GM18519 (cell line): ENCODE data around the gene FKBP8.
A peak's percentile ranks its signal among the peaks of the same experiment; 100 is the strongest.
"Not testable (repeated sequence)": the region's sequence is repeated elsewhere in the genome, so short reads cannot be mapped to it uniquely, and the experiment has no call there.

Source experiments
- ATAC-seq: cut with Tn5 transposase; IDR thresholded peaks from one replicate; pipeline ENCODE4 v1.9.1; 2021; ENCODE audit warnings: mild to moderate bottlenecking, moderate library complexity; ENCODE audit not compliant: unreplicated experiment, low FRiP score

Gene FKBP8

DNA sequence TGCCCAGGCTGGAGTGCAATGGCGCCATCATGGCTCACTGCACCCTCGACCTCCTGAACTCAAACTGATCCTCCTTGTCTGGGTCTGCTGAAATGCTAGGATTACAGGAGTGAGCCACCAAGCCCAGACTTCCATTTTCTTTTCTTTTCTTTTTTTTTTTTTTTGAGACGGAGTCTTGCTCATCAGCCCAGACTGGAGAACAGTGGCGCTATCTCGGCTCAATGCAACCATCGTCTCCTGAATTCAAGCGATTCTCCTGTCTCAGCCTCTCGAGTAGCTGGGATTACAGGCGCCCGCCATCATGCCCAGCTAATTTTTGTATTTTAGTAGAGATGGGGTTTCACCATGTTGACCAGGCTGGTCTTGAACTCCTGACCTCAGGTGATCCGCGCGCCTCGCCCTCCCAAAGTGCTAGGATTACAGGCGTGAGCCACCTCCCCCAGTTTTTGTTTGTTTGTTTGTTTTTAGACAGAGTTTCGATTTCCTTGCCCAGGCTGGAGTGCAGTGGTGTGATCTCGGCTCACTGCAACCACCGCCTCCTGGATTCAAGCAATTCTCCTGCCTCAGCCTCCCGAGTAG is 20.4 kb downstream of the FKBP8 start:
- not testable (repeated sequence) for ATAC-seq

DNA sequence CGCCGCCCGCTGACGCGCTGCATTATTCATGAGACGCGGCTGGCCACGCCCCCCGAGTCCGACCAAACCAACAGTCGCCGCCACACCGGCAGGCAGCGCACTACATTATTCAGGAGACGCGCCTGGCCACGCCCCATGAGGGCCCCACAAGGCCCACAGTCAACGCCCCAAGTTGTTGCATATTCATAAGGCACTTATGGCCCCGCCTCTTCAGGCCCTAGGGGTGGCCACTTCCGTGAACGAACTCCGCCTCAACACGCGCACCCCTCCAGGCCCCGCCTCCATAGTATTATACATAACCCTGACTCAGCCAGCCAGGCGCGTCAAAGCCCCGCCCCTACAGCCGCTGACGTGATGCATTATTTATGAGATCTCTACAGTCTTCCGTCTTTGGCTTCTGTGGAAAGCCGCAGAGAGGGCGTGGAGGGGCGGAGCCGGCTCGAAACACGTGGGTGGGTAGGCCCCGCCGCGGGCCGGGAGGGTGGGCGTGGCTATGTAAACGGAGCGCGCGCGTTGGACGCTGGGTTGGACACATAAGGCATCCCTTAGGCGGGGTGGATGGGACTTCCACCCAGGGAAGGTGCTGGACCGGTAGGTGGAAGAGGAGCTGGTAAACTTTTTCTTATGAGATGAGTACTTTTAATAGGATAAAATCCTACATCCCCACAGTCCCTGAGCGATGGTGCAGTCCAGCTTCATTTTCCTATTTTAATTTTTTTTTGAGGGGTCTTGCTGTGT is 21.1 kb downstream of the FKBP8 start:
- ATAC-seq, result peak; percentile 78

DNA sequence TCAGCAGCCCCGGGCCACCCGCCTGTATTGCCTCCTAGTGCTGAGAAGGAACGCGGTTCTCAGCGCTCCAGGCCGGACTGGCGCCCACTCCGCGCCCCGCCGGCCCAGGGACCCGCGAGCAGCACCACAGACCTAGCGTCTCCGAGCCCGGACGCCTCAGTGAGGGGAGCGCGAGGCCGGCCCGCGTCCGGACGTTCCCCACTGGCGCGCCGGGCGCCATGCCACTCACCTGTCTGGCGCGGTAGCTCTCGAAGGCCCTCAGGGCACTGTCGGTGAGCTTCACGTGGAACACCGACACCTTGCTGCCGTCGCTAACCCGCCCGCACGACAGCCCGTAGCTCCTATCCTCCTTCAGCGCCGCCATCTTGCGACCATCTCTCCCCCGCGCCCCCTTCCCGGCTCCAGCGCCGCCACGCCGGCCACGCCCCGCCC is 21.7 kb downstream of the FKBP8 start, which contains the start of gene ELL:
ELL (minus strand) TSS at position 379 of the 432 bp plus-strand sequence; CDS start at position 364, 15 bp downstream.
- ATAC-seq, result no peak

DNA sequence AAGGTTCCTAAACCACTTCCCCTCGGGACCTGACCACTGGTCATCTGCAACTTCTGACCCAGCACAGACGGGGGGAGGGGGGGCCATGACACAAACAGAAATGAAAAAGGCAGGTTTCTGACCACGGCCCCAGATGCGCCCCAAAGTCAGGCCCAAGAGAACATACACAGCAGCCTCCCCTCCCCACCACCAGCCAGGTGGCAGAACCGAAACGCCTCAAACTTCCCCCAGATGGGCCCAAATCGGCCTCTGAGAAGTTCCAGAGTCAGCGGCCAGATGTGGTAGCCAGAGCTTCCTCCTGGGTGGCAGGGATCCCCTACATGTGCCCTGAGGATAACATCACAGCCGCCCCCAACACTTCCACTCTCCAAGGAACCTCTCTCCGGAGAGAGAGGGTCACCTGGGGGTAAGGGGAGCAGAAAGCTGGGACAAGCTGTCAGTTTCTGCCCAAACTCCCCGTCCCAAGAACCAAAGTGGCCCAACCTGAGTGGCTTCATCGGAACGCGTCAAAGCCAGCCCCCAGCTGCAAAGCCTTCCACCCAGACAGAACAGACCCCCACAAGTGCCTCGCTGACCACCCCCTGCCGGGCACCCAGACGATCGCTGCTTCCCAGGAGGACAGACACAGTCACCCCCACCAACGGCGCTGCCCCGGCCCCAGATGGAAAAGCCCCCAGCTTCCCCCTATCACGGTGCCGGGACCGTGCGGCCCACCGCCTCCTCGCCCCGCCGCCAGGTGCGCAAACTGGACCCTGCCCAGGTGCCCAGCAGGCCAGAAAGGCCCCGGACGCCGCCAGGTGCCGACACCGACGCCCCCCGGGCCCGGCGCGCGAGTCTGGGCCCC is 22.3 kb downstream of the FKBP8 start:
- no peak for ATAC-seq

DNA sequence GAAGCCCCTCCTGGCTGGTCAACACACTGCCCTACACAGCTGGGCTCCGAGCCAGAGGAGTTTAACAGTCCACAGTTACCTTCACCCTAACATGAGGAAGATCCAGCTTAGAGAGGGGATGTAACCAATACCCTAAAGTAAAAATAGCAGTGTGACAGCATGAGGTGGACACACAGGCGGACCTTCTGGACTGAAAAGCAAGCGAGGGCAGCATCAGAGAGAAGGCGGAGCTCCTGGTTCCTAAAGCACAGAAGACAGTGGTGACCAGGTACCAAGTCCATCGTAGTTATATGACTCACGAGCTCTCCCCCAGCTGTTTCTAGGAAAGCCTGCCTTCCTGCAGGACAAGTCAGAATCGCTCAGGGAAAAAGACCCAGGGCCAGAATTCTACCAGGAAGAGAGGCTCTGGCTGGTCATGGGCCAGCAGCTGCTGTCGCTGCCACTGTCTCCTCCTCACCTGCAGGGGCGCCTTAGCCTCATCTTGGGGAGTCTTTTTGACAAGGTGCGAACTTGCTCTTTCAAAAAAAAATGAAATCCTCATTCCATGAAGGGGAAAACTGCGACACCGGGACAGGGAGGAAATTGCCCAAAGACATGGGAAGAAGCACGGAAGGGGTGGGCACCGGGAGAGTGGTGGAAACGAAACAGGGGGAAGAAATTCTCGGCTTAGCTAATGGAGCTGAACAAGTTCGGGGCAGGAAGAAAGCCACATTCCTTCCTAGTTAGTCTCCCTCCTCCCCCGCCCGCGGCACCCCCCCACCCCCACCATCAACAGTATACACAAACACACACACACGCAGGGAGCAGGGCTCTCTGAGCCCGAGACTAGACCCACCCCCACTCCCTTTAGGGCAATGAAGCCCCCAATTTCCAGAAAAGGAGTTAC is 23.2 kb downstream of the FKBP8 start:
- ATAC-seq, result no peak

DNA sequence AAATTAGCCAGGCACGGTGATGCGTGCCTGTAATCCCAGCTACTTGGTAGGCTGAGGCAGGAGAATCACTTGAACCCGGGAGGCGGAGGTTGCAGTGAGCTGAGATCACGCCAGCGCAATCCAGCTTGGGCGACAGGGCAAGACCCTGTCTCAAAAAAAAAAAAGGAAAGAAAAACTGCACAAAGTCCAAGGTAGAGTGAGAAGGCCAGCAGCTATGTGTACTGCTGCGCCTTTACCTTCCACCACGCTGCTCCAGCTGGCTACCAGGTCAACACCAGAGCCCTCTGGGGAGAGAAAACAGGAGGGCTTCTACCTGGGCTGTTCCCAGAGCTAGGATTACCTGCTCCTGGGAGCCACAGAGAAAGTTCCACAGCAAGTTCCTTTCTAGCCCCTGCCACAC is 24.7 kb downstream of the FKBP8 start:
- no peak for ATAC-seq

DNA sequence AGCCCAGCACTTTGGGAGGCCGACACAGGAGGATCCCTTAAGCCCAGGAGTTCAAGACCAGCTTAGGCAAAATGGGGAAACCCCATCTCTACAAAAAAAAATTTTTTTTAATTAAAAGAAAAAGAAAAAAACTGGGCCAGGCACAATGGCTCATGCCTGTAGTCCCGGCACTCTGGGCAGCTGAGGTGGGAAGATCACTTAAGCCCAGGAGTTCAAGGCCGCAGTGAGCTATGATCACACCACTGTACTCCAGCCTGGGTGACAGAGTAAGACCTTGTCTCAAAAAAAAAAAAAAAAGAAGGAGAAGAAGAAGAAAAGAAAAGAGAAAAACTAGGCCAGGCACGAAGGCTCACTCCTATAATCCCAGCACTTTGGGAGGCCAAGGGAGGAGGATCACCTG is 25.8 kb downstream of the FKBP8 start:
- ATAC-seq, result no peak

DNA sequence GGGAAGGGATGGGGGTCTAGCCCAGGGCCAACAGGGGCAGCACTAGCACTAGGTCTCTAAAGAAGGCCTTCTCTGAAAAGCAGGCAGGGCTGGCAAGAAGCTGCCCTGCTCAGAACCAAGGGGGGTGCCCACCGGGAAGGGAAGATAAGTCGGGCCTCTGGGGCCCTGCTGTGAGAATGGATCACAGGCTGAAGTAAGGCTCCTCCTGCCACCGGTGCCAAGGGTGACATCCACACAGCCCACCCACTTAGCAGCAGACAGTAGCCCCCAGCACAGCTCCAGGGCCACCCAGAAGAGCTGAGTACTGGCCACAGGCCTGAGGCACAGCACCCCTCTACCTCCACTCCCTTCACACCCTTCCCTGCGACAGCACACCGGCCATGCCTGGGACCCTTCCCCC is 27.4 kb downstream of the FKBP8 start:
- no peak for ATAC-seq

DNA sequence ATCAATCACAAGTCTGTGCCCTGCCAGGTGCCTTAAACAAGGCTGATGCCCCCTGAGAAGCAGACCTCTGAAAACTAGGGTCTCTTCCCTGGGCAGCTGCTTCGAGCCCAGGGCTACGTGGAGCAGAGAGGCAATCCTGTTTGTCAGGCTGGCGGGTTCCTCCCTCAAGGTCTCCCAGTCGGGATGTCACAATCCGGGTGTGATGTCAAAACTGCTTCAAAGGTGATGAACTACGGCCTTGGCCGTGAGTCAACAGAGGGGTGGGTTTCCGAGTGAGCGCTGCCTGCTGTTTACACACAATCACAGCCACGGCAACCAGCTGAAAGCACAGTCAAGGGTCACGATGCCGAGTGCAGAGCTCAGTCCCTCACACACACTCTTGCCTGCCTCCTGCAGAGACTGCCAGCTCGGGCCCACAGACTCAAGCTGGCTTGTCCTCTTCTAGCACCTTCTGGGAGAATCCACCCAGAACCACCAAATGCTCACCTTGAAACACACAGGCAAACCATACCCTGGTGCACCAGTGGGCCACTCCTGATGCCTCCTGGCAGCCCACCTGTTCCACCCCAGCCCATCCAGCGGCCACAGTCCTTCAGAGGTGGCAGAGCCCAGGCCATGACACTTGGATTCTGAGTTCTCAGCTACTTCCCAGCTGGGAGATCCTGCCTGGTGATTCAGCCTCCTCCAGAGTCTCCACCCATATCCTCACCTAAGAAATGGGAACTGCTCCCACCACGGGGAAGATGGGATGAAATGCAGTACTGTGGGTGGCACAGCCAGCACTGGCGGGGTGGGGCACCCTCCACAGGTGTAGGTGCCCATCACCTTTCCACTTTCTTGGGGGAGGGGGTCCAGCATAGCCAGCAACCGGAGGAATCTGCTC is 28.3 kb downstream of the FKBP8 start:
- ATAC-seq, result no peak

DNA sequence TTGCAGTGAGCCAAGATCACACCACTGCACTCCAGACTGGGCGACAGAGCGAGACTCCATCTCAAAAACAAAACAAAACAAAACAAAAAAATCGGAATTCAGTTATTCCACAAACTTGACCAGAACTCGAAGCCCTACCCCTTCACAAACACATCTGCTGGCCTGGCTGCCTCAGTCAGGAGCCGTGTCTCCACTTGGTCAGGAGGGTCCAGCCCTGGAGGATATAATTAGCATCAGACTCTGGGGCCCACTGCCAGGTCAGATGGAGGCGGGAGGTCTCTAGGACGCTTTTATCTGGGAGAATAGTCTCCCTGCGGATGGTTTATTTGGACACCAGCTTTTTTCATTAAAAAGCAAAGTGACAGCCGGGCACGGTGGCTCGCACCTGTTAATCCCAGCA is 29.5 kb downstream of the FKBP8 start:
- ATAC-seq, result no peak

DNA sequence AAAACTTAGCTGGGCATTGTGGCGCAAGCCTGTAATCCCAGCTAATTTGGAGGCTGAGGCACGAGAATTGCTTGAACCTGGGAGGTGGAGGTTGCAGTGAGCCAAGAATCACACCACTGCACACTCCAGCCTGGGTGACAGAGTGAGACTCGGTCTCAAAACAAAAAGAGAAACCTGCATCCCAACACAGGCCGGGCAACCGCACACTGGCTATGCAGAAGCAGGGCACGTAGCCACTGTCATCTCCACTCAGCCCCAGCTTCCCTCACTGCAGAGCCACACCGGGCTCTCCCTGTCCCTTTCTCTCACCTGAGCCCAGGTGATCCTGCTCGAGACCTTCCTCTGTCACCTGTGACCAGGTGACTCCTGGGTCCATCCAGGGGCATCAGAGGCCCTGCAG is 33.2 kb downstream of the FKBP8 start:
- ATAC-seq, result no peak

DNA sequence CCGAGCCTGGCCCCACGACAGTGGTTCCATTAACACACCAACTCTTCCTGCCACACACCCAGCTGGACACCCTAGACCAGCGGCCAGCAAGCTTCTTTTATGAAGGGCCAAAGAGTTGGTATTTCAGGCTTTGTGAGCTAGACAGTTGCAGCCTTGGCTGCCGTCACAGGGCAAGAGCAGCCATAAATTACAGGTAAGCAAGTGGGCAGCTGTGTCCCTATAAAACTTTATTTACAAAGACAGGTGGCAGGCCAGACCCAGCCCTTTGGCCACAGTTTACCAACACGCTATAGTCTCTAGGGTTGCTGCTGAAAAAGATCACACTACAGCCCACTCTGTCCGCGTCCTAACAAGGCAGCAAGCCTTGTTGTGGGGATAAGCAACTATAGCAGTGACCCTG is 34.8 kb downstream of the FKBP8 start:
- ATAC-seq, result no peak

DNA sequence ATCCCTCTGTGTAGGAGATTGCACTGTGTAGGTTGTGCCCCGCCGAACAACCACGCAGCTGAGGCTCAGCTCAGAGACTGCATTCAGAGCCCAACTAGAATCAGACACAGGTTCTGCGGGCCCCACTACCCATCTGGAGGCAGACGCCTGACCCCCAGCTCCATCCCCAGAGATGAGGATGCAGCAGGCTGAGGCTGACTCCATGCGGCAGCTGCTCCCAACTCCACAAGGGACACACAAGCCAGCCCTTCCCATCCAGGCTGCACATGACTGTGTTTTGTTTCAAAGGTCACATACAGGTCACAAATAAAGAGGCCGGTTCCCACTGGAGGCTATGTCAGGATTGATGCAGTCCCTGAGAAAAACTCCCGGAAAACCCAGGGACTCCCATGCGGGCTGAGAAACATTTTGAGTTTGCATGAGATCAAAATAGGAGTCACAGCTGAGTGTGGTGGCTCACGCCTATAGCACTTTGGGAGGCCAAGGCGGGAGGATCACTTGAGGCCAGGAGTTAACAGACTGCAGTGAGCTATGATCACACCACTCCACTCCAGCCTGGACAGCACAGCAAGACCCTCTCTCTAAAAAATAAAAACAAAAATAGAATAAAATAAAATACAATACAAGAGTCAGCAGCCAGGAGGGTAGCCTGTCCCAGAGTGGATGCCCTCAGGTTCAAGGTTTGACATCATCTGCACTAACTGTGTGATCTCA is 35.5 kb downstream of the FKBP8 start:
- no peak for ATAC-seq

DNA sequence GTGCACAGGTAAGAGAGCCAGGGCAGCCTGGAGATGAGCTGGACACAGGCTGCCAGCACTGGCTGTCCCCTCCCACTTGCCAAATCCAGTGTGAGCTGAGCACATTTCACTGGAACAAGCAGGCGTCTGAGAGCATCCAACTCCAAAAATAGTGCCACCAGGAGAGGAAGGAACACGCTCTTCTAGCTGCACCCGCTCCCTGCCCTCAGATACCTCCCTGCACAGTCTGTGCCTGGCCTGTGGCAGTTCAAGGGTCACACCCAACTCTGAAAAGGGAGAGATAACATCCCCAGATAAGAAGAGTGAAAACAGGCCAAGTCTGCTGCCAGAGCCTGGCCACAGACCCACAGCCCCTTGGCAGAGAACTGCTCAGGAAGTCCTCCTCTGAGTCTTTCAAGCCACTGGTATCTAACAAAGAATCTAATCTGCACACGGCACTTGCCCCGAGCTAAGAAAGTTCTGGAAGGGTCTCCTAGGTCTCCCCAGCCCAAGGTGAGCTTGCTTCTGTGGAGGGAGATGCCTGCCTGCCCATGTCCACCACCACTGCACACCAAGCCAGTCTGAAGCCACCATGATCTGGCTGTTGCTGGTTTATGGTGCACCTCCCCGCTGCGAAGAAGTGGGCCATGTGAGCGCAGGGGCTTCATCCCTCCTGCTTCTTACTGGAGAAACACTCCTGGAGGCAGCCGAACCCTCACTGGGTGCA is 36.2 kb downstream of the FKBP8 start:
- no peak for ATAC-seq

DNA sequence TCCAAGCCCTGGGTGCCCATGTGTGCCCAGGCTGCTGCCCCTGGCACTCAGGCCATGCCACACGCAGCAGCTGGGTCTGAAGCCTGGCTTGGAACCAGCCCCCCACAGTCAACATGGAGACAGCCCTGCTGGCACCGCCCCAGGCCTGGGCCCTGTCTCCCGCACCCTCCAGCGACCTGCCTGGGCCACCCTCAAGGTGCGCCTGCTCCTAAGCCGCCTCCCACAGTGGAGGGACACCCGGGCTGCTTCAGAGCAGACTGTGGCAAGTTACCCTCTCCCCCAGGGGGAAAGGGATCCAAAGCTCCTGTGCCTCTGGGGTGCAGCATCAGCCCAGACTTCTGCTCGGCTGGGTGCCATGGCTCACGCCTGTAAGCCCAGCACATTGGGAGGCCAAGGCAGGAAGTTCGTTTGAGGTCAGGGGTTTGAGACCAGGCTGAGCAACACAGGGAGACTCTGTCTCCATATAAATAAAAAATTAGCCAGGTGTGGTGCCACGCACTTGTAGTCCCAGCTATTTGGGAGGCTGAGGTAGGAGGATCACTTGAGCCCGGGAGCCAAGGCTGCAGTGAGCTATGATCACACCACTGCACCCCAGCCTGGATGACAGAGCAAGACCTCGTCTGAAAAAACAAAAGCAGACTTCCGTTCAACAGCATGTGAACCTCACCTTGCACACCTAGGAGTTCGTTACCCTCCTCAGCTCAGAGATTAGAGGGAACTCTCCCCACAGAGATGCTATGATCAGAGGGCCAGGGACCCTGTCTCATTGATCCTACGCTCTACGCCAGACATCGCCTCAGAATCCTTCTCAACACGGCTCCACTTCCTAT is 37.1 kb downstream of the FKBP8 start:
- no peak for ATAC-seq

DNA sequence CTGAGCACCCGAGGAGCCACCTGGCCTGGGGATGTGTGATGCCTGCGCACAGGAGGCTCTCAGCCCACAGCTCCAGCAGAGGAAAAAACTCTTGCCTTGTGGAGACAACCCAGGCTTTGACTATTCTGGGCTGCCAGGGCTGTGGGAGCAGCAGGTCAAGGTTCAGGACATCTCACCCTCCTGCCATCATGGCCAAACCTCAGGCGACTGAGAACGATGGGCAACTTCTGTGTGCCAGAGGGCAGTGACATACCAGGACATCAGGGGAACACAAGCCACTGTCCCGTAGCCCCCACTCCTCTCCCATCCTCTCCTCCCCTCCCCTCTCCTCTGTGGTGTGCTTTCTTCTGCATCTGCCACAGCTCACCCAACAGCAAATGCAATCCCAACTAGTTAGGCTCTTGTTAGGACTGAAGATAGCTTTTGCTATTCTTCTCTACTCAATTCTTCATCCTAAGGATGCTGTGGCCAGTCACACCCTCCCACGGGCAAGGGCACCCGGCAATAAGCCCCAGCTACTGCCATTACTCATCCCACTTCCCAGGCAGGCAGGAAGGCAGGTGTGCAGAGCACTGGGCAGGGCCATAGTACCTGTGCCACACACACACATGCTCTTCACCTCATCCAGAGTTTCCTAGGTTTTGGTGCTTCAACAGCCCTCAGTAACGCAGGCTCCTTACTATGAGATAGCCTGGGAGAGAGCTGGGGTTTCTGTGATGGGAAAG is 38.3 kb downstream of the FKBP8 start:
- no peak for ATAC-seq
